Neural crest cell (in vitro differentiated cells): Measurements from ENCODE around the gene NPVF. TPM values are rescaled to one million over a fixed set of nuclear protein-coding genes. Genes with fewer than 3 reads are reported as not detected.

Experiments used
- DNase-seq: peaks from one replicate; pipeline ENCODE4 v3.0.0; 2021; ENCODE audit warnings: low read depth, mixed read lengths, low spot score
- H3K27ac Mint-ChIP-seq: one replicate; pipeline ENCODE4 v1.8.0; 2021; ENCODE audit warnings: mild to moderate bottlenecking, mixed read lengths; ENCODE audit not compliant: unreplicated experiment
- H3K27me3 Mint-ChIP-seq: 2 replicates; pipeline ENCODE4 v1.8.0; 2021; ENCODE audit warnings: low read depth, mild to moderate bottlenecking, mixed read lengths
- H3K36me3 Mint-ChIP-seq: 2 replicates; pipeline ENCODE4 v1.8.0; 2021; ENCODE audit warnings: low read depth, mild to moderate bottlenecking, mixed read lengths
- H3K4me1 Mint-ChIP-seq: 2 replicates; pipeline ENCODE4 v1.8.0; 2021; ENCODE audit warnings: mixed read lengths
- H3K4me3 Mint-ChIP-seq: one replicate; pipeline ENCODE4 v1.8.0; 2021; ENCODE audit warnings: mild to moderate bottlenecking, mixed read lengths
- H3K9me3 Mint-ChIP-seq: 2 replicates; pipeline ENCODE4 v1.8.0; 2021; ENCODE audit warnings: mixed read lengths
- total RNA-seq: library from RNA; stranded (reverse); gene quantifications from 2 replicates; pipeline ENCODE4 v1.2.1, GENCODE V29; 2021
- TF ChIP-seq, protein P1 (sequence below): fragments of 200-600 bp; sonication (generic); conservative IDR thresholded peaks from 2 replicates; pipeline ENCODE4 v1.5.0; 2021; ENCODE audit warnings: antibody characterized with exemption, mild to moderate bottlenecking

NPVF gene
- total RNA-seq, 1 donor from 2014 or later: not detected

DNA sequence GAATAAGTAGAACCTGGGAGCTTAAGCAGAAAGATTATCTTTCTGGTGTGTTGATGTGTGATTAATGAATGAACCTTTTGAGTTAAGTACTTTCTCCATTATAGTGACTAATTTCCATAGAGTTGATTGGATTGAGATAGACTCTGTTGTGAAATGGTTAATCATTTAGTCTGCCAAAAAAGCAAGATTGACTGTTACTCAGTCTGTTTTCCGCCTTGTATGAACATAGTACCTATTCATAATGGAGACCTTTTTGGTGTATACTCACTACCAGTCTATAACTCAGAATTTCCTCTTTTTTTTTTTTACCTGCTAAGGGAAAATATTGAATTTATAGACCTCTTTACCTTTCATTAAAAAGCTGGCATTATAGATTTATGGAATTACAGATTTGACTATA lies 14.4 kb upstream of the NPVF start:
- Mint-ChIP-seq H3K9me3 (no peaks in the 10 kb centered on the region), H3K4me3 (no peak overlapping the region), H3K27ac (no peak overlapping the region), H3K36me3 (no peaks in the 10 kb centered on the region), H3K4me1 (no peaks in the 10 kb centered on the region), H3K27me3 (peaks cover 4% of the 10 kb centered on the region)
- DNase-seq: no peak
- TF ChIP-seq, protein P1, sequence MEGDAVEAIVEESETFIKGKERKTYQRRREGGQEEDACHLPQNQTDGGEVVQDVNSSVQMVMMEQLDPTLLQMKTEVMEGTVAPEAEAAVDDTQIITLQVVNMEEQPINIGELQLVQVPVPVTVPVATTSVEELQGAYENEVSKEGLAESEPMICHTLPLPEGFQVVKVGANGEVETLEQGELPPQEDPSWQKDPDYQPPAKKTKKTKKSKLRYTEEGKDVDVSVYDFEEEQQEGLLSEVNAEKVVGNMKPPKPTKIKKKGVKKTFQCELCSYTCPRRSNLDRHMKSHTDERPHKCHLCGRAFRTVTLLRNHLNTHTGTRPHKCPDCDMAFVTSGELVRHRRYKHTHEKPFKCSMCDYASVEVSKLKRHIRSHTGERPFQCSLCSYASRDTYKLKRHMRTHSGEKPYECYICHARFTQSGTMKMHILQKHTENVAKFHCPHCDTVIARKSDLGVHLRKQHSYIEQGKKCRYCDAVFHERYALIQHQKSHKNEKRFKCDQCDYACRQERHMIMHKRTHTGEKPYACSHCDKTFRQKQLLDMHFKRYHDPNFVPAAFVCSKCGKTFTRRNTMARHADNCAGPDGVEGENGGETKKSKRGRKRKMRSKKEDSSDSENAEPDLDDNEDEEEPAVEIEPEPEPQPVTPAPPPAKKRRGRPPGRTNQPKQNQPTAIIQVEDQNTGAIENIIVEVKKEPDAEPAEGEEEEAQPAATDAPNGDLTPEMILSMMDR: no peak

DNA sequence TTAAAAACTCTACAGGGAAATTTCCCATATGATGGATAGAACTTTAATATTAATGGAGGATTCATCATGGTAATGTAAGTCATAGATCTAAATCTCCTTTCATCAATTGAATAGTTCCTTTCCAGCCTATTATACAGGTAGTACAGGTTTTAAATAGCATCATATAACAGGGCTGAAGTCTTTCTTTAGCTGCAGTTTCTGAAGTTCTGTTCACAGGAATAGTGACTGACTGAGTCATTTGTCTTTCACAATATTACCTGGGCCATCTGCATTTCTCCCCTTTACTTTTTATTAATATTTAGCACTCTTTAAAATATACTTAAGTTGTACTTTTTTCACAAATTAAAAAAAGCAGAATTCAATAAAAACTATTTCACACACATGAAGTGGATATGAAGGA lies 12.6 kb upstream of the NPVF start:
- H3K4me1 Mint-ChIP-seq: no peaks in the 10 kb centered on the region
- no peaks in the 10 kb centered on the region for H3K9me3 Mint-ChIP-seq
- H3K36me3 Mint-ChIP-seq: no peaks in the 10 kb centered on the region
- no peak overlapping the region for H3K4me3 Mint-ChIP-seq
- H3K27me3 Mint-ChIP-seq: peaks cover 4% of the 10 kb centered on the region
- TF ChIP-seq, protein P1: no peak
- DNase-seq: no peak
- no peak overlapping the region for H3K27ac Mint-ChIP-seq

DNA sequence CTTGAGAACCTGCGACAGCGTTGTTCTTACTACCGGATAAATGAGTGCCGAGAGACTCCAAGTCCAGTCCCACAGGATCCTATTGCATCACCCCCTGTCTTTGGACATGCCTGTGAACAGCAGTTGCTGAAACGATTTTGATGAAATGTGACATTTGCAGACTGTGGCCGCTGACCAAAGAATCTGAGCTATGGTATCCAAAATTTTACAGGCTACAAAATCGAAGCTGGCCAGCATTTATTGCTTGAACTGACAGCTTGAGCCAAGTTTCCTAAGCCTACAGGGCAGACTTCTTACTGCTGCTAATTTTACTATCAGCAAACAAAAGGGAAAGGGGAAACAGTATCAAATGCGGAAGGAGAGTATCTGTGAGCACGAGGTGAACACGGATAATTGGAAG lies 12.1 kb upstream of the NPVF start:
- DNase-seq: no peak
- Mint-ChIP-seq H3K36me3 (no peaks in the 10 kb centered on the region), H3K27me3 (peaks cover 4% of the 10 kb centered on the region), H3K9me3 (no peaks in the 10 kb centered on the region), H3K4me1 (no peaks in the 10 kb centered on the region), H3K4me3 (no peak overlapping the region), H3K27ac (no peak overlapping the region)
- TF ChIP-seq, protein P1: no peak

DNA sequence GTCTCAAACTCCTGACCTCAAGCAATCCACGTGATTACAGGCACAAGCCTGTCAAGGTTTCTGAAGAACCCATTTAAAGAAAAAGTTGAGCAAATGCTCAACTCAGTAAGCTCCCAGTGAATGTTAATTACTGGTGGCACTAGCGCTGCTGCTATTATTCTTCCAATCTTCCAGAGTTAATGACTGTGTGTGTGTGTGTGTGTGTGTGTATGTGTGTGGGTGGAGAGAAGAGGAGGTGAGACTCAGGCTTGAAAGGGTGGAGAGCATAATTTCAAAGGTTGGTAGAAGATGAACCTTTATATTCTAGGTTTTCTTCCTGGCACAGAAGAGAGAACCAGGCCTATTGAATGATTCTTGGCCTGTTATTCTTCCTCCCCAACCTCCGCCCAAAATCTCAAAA lies 11.6 kb upstream of the NPVF start:
- Mint-ChIP-seq H3K27me3 (peaks cover 4% of the 10 kb centered on the region), H3K4me3 (no peak overlapping the region), H3K27ac (no peak overlapping the region), H3K9me3 (no peaks in the 10 kb centered on the region), H3K36me3 (no peaks in the 10 kb centered on the region), H3K4me1 (no peaks in the 10 kb centered on the region)
- no peak for DNase-seq
- TF ChIP-seq, protein P1: no peak

DNA sequence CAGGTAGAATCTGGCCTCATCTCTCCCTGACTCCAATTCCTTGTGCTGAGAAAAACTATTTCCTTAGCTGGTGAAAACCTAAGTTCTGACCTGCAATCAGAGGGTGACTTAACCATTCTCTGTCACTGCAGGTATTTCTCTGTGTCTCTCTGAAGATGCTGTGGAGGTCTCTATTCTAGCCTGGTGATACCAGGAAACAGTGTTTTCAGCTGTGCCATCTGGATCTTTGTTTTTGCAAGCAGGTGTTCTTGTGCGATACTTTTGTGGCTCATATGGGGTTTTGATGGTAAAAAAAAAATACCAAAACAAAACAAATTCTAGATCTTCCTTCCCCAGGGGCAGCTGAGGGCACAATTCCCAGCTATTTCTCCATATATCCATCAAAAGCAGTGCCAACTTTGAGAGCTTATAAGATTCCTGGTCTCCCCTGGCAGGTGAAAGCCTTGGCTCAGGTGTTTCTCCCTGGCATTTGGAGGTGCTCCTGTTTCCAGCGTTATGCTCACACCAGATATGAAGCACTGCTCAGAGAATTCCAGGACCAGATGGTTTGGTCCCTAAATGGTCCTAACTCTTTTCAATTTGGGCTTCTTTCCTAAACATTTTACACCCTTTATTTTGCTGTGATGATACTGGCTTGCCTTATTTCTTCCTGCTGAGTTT lies 9.9 kb upstream of the NPVF start:
- Mint-ChIP-seq H3K27ac (no peak overlapping the region), H3K27me3 (peaks cover 4% of the 10 kb centered on the region)
- no peak for DNase-seq

More for the DNA sequence above, 9.9 kb upstream of the NPVF start:
- Mint-ChIP-seq H3K4me3 (no peak overlapping the region), H3K36me3 (no peaks in the 10 kb centered on the region), H3K4me1 (no peaks in the 10 kb centered on the region), H3K9me3 (no peaks in the 10 kb centered on the region)
- TF ChIP-seq, protein P1: no peak
